Natural killer cell (primary cell): Measurements from ENCODE around the gene PHETA1. TPM values are rescaled to one million over a fixed set of nuclear protein-coding genes. Genes with fewer than 3 reads are reported as not detected.

Experiments
- ATAC-seq, 3 donors: fragments of 150-1000 bp in 2 of 3; fragments of 200-7000 bp in 1 of 3; cut with Tn5 transposase; 1 replicate in 1 of 3; 2 replicates in 2 of 3; pipeline ENCODE4 v1.10.0; 2021; ENCODE audit warnings: mild to moderate bottlenecking in 2 of 3, moderate library complexity in 2 of 3
- DNase-seq, 2 donors: peaks; one replicate each; pipeline versions ENCODE4 v3.0.0 to v3.0.0-alpha.2; 2013 to 2021; ENCODE audit warnings: mixed read lengths in 1 of 2
- H3K27ac ChIP-seq: one replicate; pipeline ENCODE4 v1.5.1; 2013; ENCODE audit warnings: mild to moderate bottlenecking, low read length
- H3K27me3 ChIP-seq: one replicate; pipeline ENCODE4 v1.6.1; 2013; ENCODE audit warnings: low read length; ENCODE audit not compliant: control insufficient read depth, insufficient read depth
- H3K36me3 ChIP-seq: one replicate; pipeline ENCODE4 v1.6.1; 2013; ENCODE audit warnings: low read length; ENCODE audit not compliant: control insufficient read depth, insufficient read depth
- H3K4me1 ChIP-seq: one replicate; pipeline ENCODE4 v1.6.1; 2013; ENCODE audit warnings: low read length; ENCODE audit not compliant: control insufficient read depth, insufficient read depth
- H3K4me3 ChIP-seq: one replicate; pipeline ENCODE4 v1.5.1; 2013; ENCODE audit warnings: low read length
- H3K9me3 ChIP-seq: one replicate; pipeline ENCODE4 v1.6.1; 2013; ENCODE audit warnings: low read length; ENCODE audit not compliant: control insufficient read depth, insufficient read depth
- H3K27ac Mint-ChIP-seq, 2 donors: one replicate each; pipeline ENCODE4 v1.8.0; 2022; ENCODE audit warnings: mild to moderate bottlenecking in 2 of 2, mixed read lengths in 2 of 2, moderate library complexity in 1 of 2
- H3K27me3 Mint-ChIP-seq, 2 donors: one replicate each; pipeline ENCODE4 v1.8.0; 2022; ENCODE audit warnings: low read depth in 2 of 2, mixed read lengths in 2 of 2
- H3K36me3 Mint-ChIP-seq: one replicate; pipeline ENCODE4 v1.8.0; 2022; ENCODE audit warnings: mixed read lengths
- H3K4me1 Mint-ChIP-seq, 2 donors: one replicate each; pipeline ENCODE4 v1.8.0; 2022; ENCODE audit warnings: mixed read lengths in 2 of 2
- H3K4me3 Mint-ChIP-seq: one replicate; pipeline ENCODE4 v1.8.0; 2022; ENCODE audit warnings: mild to moderate bottlenecking, moderate library complexity, mixed read lengths
- H3K9me3 Mint-ChIP-seq, 2 donors: one replicate each; pipeline ENCODE4 v1.8.0; 2022; ENCODE audit warnings: mixed read lengths in 2 of 2
- CTCF ChIP-seq: fragments of 200-600 bp; IDR thresholded peaks from one replicate; pipeline ENCODE4 v1.8.0; 2022; ENCODE audit warnings: antibody characterized with exemption
- WGBS: methylation state at CpG from one replicate; pipeline ENCODE4 v1.1.7; 2013; ENCODE audit warnings: missing lambda C conversion rate; ENCODE audit not compliant: insufficient coverage; 5-methylcytosine and 5-hydroxymethylcytosine counted together
- intact Hi-C: fragments of 100-400 bp; cut with micrococcal nuclease; formaldehyde crosslinking; loops from one replicate; pipeline ENCODE4 v1.14.2; 2022
- total RNA-seq, 4 donors: library from RNA; stranded (reverse); fragments of 120-200 nt in 1 of 4; gene quantifications; one replicate each; pipeline versions ENCODE4 v1.2.3 to v1.2.4, GENCODE V29; 2013 to 2022

The PHETA1 gene
- 1 to 10 TPM; 3.4 to 3.8 (median 3.5) TPM for total RNA-seq
- 5.4 TPM for total RNA-seq (2013)

GRCh38 chr12:111368788-111369495 is at the start of gene PHETA1:
Gene PHETA1, minus strand, starts transcription at chr12:111369095. Its CDS starts 5,668 bp downstream, at chr12:111363427.
- under 1% methylated on average over 72 of the region's 72 CpGs for WGBS
- Mint-ChIP-seq H3K9me3 (no peaks in the 10 kb centered on the region), H3K27ac (peak within 1 kb of the TSS in 1 of 2 donors; percentile 72), H3K4me1 (peaks cover 11 to 37% of the 10 kb centered on the region in 2 donors), H3K36me3 (no peaks in the 10 kb centered on the region), H3K27me3 (peaks cover 0 to 4% of the 10 kb centered on the region in 2 donors), H3K4me3 (peak within 1 kb of the TSS; percentile 88)
- peak; percentile 89 to 94 (median 93) for ATAC-seq
- DNase-seq: peak; percentile 71 to 73
- Histone ChIP-seq H3K27me3 (no peaks in the 10 kb centered on the region), H3K9me3 (no peaks in the 10 kb centered on the region), H3K27ac (no peak within 1 kb of the TSS), H3K4me1 (peaks cover 28% of the 10 kb centered on the region), H3K36me3 (no peaks in the 10 kb centered on the region), H3K4me3 (peak within 1 kb of the TSS; percentile 69)
- no peak for TF ChIP-seq CTCF
- intact Hi-C loops: no loop called here

GRCh38 chr12:111418594-111418880 is 49.6 kb upstream of the PHETA1 start:
- peaks cover 27% of the 10 kb centered on the region for H3K36me3 ChIP-seq
- TF ChIP-seq CTCF: no peak

GRCh38 chr12:111417784-111418593 is 49.1 kb upstream of the PHETA1 start:
- no peak overlapping the region for H3K27ac Mint-ChIP-seq
- Histone ChIP-seq H3K36me3 (peaks cover 27% of the 10 kb centered on the region), H3K4me3 (no peak overlapping the region), H3K4me1 (peaks cover 24% of the 10 kb centered on the region), H3K27me3 (no peaks in the 10 kb centered on the region), H3K27ac (no peak overlapping the region), H3K9me3 (no peaks in the 10 kb centered on the region)
- DNase-seq (no peak), ATAC-seq (peak in 1 of 3 donors; percentile 11)
- TF ChIP-seq CTCF: no peak
- no peak overlapping the region for H3K4me3 Mint-ChIP-seq
- 98% methylated on average over 66 of the region's 67 CpGs for WGBS
- intact Hi-C loops: no loop called here
- H3K9me3 Mint-ChIP-seq: no peaks in the 10 kb centered on the region
- H3K4me1 Mint-ChIP-seq: peaks cover 19 to 26% of the 10 kb centered on the region in 2 donors
- no peaks in the 10 kb centered on the region for H3K27me3 Mint-ChIP-seq
- no peaks in the 10 kb centered on the region for H3K36me3 Mint-ChIP-seq

More at GRCh38 chr12:111418594-111418880, 49.6 kb upstream of the PHETA1 start:
- Histone ChIP-seq H3K27ac (no peak overlapping the region), H3K27me3 (no peaks in the 10 kb centered on the region), H3K4me1 (peaks cover 19% of the 10 kb centered on the region), H3K9me3 (no peaks in the 10 kb centered on the region), H3K4me3 (no peak overlapping the region)
- no peak overlapping the region for H3K4me3 Mint-ChIP-seq
- intact Hi-C loops: no loop called here
- peaks cover 14 to 21% of the 10 kb centered on the region in 2 donors for H3K4me1 Mint-ChIP-seq
- no peaks in the 10 kb centered on the region for H3K27me3 Mint-ChIP-seq
- DNase-seq (no peak), ATAC-seq (peak in 1 of 3 donors; percentile 6)
- H3K27ac Mint-ChIP-seq: no peak overlapping the region
- 98% methylated on average over 30 of the region's 30 CpGs for WGBS
- H3K36me3 Mint-ChIP-seq: no peaks in the 10 kb centered on the region
- no peaks in the 10 kb centered on the region for H3K9me3 Mint-ChIP-seq
